ENCODE measurements around the gene ATP8B3.
"Not testable (repeated sequence)": the region's sequence is repeated elsewhere in the genome, so short reads cannot be mapped to it uniquely, and the experiment has no call there.

Gene ATP8B3

DNA sequence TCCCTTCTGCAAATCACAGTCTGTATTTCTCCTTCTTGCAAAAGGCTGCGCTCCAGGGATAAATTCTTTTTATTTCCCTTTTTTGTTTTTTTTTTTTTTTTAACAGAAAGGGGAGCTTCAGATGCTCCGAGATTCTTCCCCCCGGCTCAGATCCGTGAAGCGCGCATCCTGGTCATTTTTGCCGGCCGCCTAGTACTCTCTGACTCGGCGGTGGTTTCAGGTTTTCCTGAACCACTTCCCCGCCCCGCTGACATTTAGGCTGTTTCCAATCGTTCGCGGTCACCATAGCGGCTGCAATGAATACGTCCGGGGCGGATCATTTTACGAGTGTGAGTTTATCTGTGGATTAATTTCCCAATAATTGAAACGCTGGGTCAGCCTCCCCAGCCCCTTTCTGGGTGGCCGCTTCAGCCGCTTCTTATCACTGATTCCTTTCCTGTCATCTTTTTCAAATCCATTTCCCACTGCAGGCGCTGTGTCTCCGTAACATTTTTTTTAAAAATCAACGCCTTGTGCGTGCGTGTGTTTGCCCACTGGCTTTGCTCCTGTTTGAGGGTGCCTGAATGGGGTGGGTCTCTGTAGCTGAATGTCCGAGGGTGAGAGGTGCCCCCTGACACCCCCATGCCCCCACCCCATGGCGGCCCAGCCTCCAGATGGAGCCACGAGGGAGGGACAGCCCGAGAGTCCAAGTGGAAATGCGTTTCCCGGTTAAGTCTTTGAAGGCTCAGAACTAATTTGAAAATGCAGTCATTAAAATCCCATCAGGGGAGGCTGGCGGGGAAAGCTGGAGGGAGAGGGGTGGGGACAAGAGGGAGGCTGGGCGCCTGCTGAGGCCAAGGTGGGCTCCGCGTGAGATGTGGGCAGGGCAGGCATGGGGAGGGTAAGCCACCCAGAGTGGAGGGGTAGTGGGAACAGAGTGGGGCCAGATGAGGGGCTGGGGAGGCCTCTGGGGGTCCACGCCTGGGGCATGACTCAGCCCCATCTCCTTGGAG, 48.1 kb downstream of the ATP8B3 start:
- DNase-seq (ENCODE audit: low read depth) = no peak
- H3K4me3 ChIP-seq (ENCODE audit: low read depth, low read length) = no peak overlapping the region

GRCh38 chr19:1762243-1763117, 49.6 kb downstream of the ATP8B3 start:
- H3K4me3 ChIP-seq (ENCODE audit: low read depth, low read length) = no peak overlapping the region
- no peak for DNase-seq (ENCODE audit: low read depth)

DNA sequence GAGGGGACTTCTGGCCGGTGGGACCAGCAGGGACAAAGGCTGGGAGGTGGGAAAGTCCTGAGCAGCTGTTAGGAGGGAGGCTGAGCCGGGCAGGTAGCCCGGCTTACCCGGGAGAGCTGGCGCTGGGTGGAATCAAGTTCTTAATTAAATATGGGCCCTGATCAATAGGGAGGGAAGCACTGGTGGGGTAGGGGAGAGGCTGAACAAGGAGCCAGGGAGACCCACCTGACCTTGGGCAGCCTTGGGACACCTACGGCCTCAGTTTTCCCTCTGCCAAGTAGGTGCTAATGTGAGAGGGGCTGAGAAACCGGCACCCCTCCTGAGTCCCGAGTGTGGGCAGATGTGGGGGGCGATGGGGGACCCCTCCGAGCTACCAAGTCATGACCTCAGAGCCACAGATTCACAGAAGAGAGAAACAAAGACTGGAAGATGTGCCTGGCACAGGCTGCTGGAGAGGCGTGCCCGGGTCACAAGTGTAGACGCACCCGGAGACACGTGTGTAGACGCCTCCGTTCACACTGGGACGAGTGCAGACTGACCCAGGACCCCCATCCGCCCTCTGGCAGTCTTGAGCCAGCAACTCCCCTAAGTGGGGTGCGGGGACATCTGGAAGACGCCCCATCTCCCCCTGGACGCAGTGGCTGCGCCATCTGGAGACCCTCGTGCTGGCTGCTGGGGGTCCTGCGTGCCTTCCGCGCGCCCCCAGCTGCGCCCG, 50.4 kb downstream of the ATP8B3 start:
- no peak for DNase-seq (ENCODE audit: low read depth)
- H3K4me3 ChIP-seq (ENCODE audit: low read depth, low read length) = no peak overlapping the region

DNA sequence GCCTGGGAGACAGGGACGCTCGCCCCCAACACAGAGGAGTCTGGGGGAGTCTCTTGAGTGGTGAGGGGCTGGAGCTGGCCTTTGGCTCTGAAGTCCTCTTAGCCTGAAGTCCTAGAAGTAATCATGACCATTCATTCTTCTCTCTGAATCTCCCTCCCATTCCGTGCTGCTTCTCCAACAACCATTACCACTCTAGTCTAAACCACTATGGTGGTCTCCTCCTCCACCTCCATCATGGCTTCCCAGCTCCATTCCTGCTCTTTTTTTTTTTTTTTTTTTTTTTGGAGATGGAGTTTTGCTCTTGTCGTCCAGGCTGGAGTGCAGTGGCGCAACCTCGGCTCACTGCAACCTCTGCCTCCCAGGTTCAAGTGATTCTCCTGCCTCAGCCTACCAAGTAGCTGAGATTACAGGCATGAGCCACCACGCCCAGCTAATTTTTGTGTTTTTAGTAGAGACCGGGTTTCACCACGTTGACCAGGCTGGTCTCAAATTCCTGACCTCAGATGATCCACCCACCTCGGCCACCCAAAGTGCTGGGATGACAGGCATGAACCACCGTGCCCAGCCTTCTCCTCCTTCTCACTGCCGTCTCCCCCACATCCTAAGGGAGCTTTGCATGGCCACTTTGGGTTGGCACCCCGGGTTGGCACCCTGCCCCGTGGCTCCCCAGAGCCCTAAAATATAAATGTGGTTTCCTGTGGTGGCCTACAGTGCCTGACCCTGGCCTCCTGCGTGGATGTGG, 51.1 kb downstream of the ATP8B3 start:
- not testable (repeated sequence) for DNase-seq (ENCODE audit: low read depth); H3K4me3 ChIP-seq (ENCODE audit: low read depth, low read length)

DNA sequence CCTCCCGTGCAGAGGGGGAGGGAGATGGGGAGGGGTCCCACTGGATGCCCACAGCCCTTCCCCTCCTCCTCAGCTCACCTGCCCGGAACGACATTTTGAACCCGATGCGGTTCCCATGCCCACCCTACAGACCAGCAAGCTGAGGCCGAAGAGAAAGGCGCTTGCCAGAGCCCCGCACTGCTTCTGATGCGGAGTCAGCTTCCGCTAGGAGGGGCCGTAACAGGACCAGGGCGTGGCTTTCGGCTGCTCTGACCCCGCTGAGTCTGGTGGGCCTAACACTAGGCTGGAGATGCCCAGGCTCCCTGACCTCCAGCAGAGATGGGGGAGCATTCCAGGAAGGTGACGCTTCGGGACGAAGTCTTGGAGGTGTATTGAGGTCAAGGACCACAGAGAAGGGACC, 52.1 kb downstream of the ATP8B3 start:
- no peak for DNase-seq (ENCODE audit: low read depth)
- no peak overlapping the region for H3K4me3 ChIP-seq (ENCODE audit: low read depth, low read length)

- no peak overlapping the region for H3K4me3 ChIP-seq (ENCODE audit: low read depth, low read length)
- no peak for DNase-seq (ENCODE audit: low read depth)
These were observed 52.8 kb downstream of the ATP8B3 start for GRCh38 chr19:1758959-1759903.

DNA sequence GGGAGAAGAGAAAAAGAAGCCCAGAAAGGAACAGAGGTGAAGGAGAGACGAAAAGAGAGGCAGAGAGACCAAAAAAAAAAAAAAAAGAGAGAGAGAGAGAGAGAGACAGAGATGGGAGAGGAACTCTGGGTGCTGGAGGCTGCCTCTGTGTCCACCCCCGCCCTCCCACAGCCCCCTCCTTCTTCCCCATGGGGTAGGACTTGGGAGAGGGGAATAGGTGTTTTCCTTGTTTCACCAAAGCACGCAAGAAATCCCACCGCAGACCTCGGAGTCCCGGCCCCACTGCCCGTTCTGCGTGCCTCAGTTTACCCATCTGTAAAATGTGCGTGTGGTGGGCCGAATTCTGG, 53.9 kb downstream of the ATP8B3 start:
- no peak for DNase-seq (ENCODE audit: low read depth)
- H3K4me3 ChIP-seq (ENCODE audit: low read depth, low read length) = no peak overlapping the region

DNA sequence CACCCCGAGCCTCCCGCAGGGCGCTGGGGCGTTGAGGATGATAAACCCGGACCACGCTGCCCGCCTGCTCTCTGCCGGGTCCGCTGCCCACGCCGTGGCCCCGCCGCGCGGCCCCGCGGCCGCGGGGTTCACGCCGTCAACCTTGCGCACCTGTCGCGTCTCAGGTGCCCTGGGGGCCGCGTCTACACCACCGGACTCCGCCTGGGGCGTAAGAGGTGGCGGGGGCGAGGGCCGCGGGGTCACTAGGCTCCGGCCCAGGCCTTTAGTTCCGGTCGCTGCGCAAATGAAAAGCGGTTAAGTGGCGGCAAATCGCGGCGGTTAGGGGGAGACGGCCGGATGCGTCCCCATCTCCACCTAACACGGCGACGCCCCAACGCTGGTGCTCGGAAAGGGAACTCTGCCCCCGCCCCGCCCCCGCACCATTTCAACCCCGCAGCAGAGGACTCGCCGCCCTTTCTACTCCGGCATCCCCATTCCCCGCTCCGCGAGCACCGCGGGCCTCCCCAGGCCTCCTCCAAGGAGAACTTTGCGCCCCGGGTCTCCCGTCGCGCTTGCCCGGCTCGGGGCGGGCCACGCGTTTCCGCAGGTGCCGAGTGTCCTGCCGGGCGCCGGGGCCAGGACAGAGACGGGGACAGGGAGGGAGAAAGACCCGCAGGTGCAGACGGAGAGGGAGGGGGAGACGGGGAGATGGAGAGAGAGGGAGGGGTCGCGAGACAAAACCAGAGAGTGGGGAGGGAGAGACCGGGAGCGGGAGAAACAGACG, 54.4 kb downstream of the ATP8B3 start:
- no peak overlapping the region for H3K4me3 ChIP-seq (ENCODE audit: low read depth, low read length)
- DNase-seq (ENCODE audit: low read depth) = no peak

DNA sequence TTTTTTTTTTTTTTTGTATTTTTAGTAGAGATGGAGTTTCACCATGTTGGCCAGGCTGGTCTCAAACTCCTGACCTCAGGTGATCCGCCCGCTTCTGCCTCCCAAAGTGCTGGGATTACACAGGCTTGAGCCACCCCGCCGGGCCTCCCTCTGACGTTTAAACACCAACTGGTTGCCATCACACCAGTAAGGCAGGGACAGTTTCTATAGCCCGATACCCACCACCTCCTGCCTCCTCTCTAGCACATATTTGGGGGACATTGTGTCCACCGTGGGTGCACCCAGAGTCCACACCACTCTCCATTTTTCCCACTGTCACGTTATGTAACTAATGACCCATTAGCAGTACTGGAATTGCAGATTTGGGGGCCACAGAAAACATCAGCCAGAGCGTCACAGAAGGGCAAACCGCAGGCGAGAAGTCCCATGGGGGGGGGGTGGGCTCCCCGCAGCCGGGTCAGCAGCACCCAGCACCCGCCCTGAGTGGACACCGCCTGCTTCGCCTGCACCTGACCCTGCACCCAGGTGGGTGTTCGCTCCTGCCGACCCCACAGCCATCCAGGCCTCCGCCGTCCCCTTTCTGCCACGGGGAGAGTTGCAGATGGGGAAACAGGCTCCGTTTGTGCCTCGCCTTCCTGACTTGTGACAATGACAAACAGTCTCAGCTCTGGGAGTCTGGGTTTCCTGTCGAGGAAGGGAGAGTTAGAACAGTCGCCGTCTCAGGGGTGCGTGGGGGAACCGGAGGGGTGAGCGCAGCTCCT, 55.2 kb downstream of the ATP8B3 start:
- DNase-seq (ENCODE audit: low read depth) = no peak
- no peak overlapping the region for H3K4me3 ChIP-seq (ENCODE audit: low read depth, low read length)

DNA sequence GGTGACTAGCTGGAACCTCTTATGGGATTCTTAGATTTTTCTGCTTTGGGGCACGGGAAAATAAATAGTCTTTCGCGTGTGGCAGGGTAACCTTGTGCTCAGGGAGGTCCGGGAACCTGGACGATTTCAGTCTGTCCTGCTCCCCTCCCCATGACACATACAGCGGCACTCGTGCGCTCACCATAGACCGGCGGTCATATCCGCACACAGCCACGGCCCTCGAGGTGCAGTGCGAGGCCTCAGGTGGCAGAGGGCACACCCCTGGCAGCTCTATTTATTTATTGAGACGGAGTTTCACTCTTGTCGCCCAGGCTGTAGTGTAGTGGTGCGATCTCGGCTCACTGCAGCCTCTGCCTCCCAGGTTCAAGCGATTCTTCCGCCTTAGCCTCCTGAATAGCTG, 55.8 kb downstream of the ATP8B3 start:
- no peak for DNase-seq (ENCODE audit: low read depth)
- no peak overlapping the region for H3K4me3 ChIP-seq (ENCODE audit: low read depth, low read length)

GRCh38 chr19:1755467-1756171, 56.5 kb downstream of the ATP8B3 start:
- DNase-seq (ENCODE audit: low read depth) = no peak
- no peak overlapping the region for H3K4me3 ChIP-seq (ENCODE audit: low read depth, low read length)

DNA sequence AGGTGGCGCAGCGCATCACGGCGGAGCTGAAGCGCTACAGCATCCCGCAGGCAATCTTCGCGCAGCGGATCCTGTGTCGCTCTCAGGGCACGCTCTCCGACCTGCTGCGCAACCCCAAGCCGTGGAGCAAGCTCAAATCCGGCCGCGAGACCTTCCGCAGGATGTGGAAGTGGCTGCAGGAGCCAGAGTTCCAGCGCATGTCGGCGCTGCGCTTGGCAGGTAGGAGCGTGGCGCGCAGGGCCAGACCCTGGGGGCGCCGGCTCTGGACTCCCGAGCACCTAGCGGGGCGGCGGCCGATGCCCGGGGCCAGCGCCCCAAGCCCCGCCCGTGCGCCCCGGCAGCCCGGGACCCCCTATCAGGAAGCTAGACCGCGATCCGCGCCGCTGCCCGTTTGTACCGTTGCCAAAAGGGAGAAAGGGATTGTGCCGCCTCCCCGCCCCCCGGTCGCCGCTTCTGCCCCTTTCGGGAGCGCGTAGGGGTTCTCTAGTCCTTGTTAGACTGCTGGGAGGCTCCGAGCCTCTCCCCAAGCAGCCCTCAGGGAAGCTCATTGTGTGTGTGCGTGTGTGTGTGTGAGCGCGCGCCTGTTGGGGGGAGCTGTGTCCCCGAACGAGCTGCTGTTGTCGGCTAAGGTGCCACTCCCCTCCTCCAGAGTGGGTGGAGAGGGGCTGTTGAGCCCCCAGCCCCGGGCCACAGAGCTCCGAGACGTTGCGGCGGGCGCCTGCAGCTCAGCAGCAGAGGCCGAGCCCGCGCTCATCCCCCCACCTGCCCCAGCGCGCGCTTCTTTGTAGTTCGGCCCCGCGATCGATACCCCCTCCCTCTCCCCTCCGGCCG, 57.2 kb downstream of the ATP8B3 start:
- DNase-seq (ENCODE audit: low read depth) = no peak
- no peak overlapping the region for H3K4me3 ChIP-seq (ENCODE audit: low read depth, low read length)

GRCh38 chr19:1754018-1754635, 57.9 kb downstream of the ATP8B3 start:
- no peak for DNase-seq (ENCODE audit: low read depth)
- no peak overlapping the region for H3K4me3 ChIP-seq (ENCODE audit: low read depth, low read length)

DNA sequence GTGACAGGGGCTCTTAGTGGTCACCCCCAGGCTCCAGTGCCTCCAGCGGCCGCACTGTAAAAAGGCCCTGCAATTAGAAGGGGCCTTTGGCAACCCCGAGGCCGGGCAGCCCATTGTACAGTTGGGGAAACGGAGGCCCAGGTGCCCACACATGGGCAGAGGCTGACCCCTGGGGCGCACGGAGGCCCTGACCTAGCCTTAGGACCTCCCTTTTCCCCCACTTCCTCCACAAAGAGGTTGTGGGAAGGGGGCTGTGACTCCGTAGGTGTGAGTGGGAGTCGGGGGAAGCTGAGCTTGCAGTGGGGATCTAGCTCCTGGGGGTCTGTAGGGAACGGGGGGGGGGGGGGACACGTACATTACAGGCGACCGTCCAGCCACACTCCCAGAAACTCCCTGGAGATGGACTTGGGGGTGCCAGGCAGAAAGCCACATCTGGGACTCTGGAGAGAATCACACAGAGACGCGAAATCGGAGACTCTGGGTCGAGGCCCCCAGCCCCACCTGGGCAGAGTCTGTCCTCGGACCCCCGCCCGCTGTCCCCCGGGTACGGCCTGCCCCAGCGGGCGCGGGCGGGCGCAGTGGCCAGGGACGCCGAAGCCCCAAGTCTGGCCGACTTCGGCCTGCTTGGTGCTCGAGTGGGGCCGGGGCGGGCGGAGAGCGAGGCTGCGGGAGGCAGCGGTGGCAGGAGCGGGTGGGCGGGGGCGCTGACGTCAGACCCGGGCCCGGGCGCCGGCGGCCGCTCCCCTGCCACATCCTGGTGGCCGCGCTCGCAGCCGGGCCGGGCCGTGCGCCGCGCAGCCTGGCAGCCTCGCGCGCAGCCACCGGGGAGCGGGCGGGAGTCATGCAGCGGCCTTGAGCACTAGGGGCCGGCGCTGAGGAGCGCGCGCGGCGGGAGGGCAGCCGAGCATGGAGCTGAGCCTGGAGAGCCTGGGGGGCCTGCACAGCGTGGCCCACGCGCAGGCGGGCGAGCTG, 59.0 kb downstream of the ATP8B3 start, which contains the start of gene ONECUT3:
Gene ONECUT3 (plus strand): TSS at position 750 of the 972 bp plus-strand sequence. CDS start 157 bp downstream, at position 907.
- no peak within 1 kb of the TSS for H3K4me3 ChIP-seq (ENCODE audit: low read depth, low read length)
- no peak for DNase-seq (ENCODE audit: low read depth)
